SK-N-SH (cell line): ENCODE results near the gene SYTL5. TPM values are rescaled to one million over a fixed set of nuclear protein-coding genes. Genes with fewer than 3 reads are reported as not detected.
"Not testable (repeated sequence)": the region's sequence is repeated elsewhere in the genome, so short reads cannot be mapped to it uniquely, and the experiment has no call there.

Source experiments
- CTCF ChIA-PET: fragments of 300-600, 350-600 bp; formaldehyde crosslinking; extraction: SDS; loops from one replicate; lab custom pipeline; 2021; lab: Yijun Ruan, JAX
- POLR2A ChIA-PET: fragments of 350-600 bp; sonication (Branson Sonifier 250); formaldehyde crosslinking; extraction: SDS; loops from one replicate; lab custom pipeline; 2020; ENCODE audit warnings: antibody characterized with exemption, inconsistent platforms; lab: Yijun Ruan, JAX
- DNase-seq: peaks from one replicate; pipeline ENCODE4 v3.0.0; 2012
- H2AFZ ChIP-seq: fragments of 200-600 bp; sonication (generic); 2 replicates; pipeline ENCODE4 v1.8.1; 2016; ENCODE audit warnings: antibody characterized with exemption, mild to moderate bottlenecking, low read depth
- H3F3A ChIP-seq: fragments of 200-600 bp; sonication (generic); replicated peaks from 2 replicates; pipeline ENCODE3; 2016; ENCODE audit warnings: antibody characterized with exemption, mild to moderate bottlenecking; ENCODE audit not compliant: insufficient read depth
- H3K27ac ChIP-seq, 2 experiments: fragments of 200-500 bp in 1 of 2; fragments of 200-600 bp in 1 of 2; sonication (Bioruptor generic) in 1 of 2; sonication (generic), shearing (Covaris generic) in 1 of 2; 2 replicates each; pipeline versions ENCODE4 v1.5.1 to v1.6.1; 2014 to 2016; ENCODE audit warnings: low read depth in 2 of 2, inconsistent platforms in 1 of 2, low read length in 1 of 2, mild to moderate bottlenecking in 1 of 2, mixed read lengths in 1 of 2
- H3K27me3 ChIP-seq: fragments of 200-600 bp; sonication (generic), shearing (Covaris generic); 2 replicates; pipeline ENCODE4 v1.6.1; 2016; ENCODE audit warnings: mixed run types; ENCODE audit not compliant: insufficient read depth
- H3K36me3 ChIP-seq, 2 experiments: fragments of 200-500 bp in 1 of 2; fragments of 200-600 bp in 1 of 2; sonication (Bioruptor generic) in 1 of 2; sonication (generic) in 1 of 2; replicated peaks in 1 of 2; 2 replicates each; pipeline versions ENCODE3 to v1.5.1; 2014 to 2016; ENCODE audit warnings: low read length in 1 of 2, mild to moderate bottlenecking in 1 of 2; ENCODE audit not compliant: insufficient read depth in 2 of 2, control insufficient read depth in 1 of 2
- H3K4me1 ChIP-seq, 2 experiments: fragments of 200-500 bp in 1 of 2; fragments of 200-600 bp in 1 of 2; sonication (Bioruptor generic) in 1 of 2; sonication (generic), shearing (Covaris generic) in 1 of 2; 2 replicates each; pipeline versions ENCODE4 v1.5.1 to v1.6.1; 2014 to 2016; ENCODE audit warnings: low read depth in 1 of 2, low read length in 1 of 2, mixed run types in 1 of 2; ENCODE audit not compliant: insufficient read depth in 2 of 2, control insufficient read depth in 1 of 2
- H3K4me2 ChIP-seq: fragments of 200-600 bp; sonication (generic), shearing (Covaris generic); 2 replicates; pipeline ENCODE4 v1.6.1; 2017; ENCODE audit warnings: mixed run types
- H3K4me3 ChIP-seq, 2 experiments: fragments of 200-500 bp in 1 of 2; fragments of 200-600 bp in 1 of 2; sonication (Bioruptor generic) in 1 of 2; sonication (generic), shearing (Covaris generic) in 1 of 2; 2 replicates each; pipeline versions ENCODE4 v1.5.1 to v1.8.1; 2014 to 2016; ENCODE audit warnings: low read depth in 2 of 2, inconsistent platforms in 1 of 2, low read length in 1 of 2, mild to moderate bottlenecking in 1 of 2, mixed read lengths in 1 of 2, moderate library complexity in 1 of 2
- H3K79me2 ChIP-seq: fragments of 200-600 bp; sonication (generic); 2 replicates; pipeline ENCODE4 v1.8.1; 2017; ENCODE audit warnings: mild to moderate bottlenecking; ENCODE audit not compliant: insufficient read depth
- H3K9ac ChIP-seq: fragments of 200-600 bp; sonication (generic); 2 replicates; pipeline ENCODE4 v1.6.1; 2017; ENCODE audit warnings: mixed run types
- H3K9me2 ChIP-seq: fragments of 200-600 bp; sonication (generic); 2 replicates; pipeline ENCODE4 v1.6.1; 2017; ENCODE audit warnings: mixed run types
- H3K9me3 ChIP-seq: fragments of 200-600 bp; sonication (generic); 2 replicates; pipeline ENCODE4 v1.6.1; 2017; ENCODE audit warnings: mixed run types, mild to moderate bottlenecking, moderate library complexity
- H4K20me1 ChIP-seq: fragments of 200-600 bp; sonication (generic); 2 replicates; pipeline ENCODE4 v1.6.1; 2017; ENCODE audit warnings: mild to moderate bottlenecking, mixed run types; ENCODE audit not compliant: insufficient read depth
- CHD2 ChIP-seq: fragments of 150-350 bp; IDR thresholded peaks from 2 replicates; pipeline ENCODE4 v1.6.1; 2018; ENCODE audit warnings: low read length; ENCODE audit not compliant: partially characterized antibody
- EZH2phosphoT487 ChIP-seq: fragments of 200-600 bp; sonication (generic); IDR thresholded peaks from 2 replicates; pipeline ENCODE4 v1.6.1; 2017; ENCODE audit warnings: low read depth, mixed run types, mild to moderate bottlenecking, antibody characterized with exemption, moderate library complexity, borderline replicate concordance
- GATA2 ChIP-seq: sonication (generic); formaldehyde crosslinking; IDR thresholded peaks from 2 replicates; pipeline ENCODE4 v1.5.0; 2020; ENCODE audit warnings: mild to moderate bottlenecking, missing genetic modification reagents
- JUND ChIP-seq: IDR thresholded peaks from 2 replicates; pipeline ENCODE4 v1.4.0; 2012
- RCOR1 ChIP-seq: fragments of 150-350 bp; IDR thresholded peaks from 2 replicates; pipeline ENCODE4 v1.6.1; 2017; ENCODE audit warnings: antibody characterized with exemption, low read length
- YY1 ChIP-seq: IDR thresholded peaks from 2 replicates; pipeline ENCODE4 v1.4.0; 2012; ENCODE audit warnings: low read depth, mild to moderate bottlenecking
- WGBS: methylation state at CpG from one replicate; pipeline ENCODE4 v1.1.6; 2017; ENCODE audit warnings: low lambda C conversion rate; 5-methylcytosine and 5-hydroxymethylcytosine counted together
- polyA plus RNA-seq, 3 experiments: library from polyadenylated mRNA; depleted of rRNA; stranded (reverse); fragments of >200 nt; gene quantifications; 2 replicates each; pipeline ENCODE4 v1.2.3, GENCODE V29; 2012
- TF ChIP-seq, protein P1 (sequence below): IDR thresholded peaks from 2 replicates; pipeline ENCODE4; 2012
- TF ChIP-seq, protein P2 (sequence below): fragments of 200-600 bp; sonication (generic); IDR thresholded peaks from 2 replicates; pipeline ENCODE4 v1.6.1; 2017; ENCODE audit warnings: antibody characterized with exemption, mild to moderate bottlenecking, moderate library complexity
- TF ChIP-seq, protein P3 (sequence below): IDR thresholded peaks from 2 replicates; pipeline ENCODE4 v1.4.0; 2012; ENCODE audit warnings: low read depth, borderline replicate concordance

Gene SYTL5
- polyA plus RNA-seq, 1 of the 3 experiments (the other 2 are of a cell fraction) = 0.74 TPM

DNA sequence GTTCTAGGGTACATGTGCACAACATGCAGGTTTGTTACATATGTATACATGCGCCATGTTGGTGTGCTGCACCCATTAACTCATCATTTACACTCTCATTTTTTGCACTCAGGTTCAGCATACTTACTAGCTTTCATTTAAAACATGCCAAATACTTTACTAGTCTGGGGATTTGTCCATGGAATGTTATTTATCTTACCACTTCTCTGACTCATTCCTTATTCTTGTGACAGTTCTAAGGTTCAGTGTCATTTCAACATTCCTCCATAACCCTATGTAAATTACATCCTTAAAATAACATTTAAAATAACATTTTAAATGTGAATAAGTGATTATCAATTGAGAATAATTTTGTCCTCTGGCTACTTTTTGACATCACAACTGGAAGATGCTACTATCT lies 19.5 kb upstream of the SYTL5 start:
- Histone ChIP-seq H3K9me2 (no peaks in the 10 kb centered on the region), H4K20me1 (no peaks in the 10 kb centered on the region), H3K4me3 (no peak overlapping the region), H3K36me3 (no peaks in the 10 kb centered on the region), H3K27me3 (no peaks in the 10 kb centered on the region; the same call in 1 of the 2 replicates), H3K4me1 (no peaks in the 10 kb centered on the region), H3K9ac (no peak overlapping the region), H3K27ac (no peak overlapping the region), H2AFZ (no peak overlapping the region), H3K79me2 (no peaks in the 10 kb centered on the region), H3K9me3 (no peaks in the 10 kb centered on the region), H3K4me2 (no peak overlapping the region), H3F3A (no peaks in the 10 kb centered on the region)
- DNase-seq = no peak
- TF ChIP-seq CHD2 = no peak
- TF ChIP-seq YY1 = no peak
- 0 out of 2 replicates have a peak, but pooled peaks have one; percentile 9 for TF ChIP-seq JUND
- TF ChIP-seq RCOR1 = no peak
- TF ChIP-seq GATA2 (CRISPR knock-in tag) = no peak
- TF ChIP-seq EZH2phosphoT487 = no peak
- CTCF ChIA-PET = no interaction called here
- POLR2A ChIA-PET = no interaction called here
- WGBS = 29% methylated on average over 1 of the region's 1 CpG

DNA sequence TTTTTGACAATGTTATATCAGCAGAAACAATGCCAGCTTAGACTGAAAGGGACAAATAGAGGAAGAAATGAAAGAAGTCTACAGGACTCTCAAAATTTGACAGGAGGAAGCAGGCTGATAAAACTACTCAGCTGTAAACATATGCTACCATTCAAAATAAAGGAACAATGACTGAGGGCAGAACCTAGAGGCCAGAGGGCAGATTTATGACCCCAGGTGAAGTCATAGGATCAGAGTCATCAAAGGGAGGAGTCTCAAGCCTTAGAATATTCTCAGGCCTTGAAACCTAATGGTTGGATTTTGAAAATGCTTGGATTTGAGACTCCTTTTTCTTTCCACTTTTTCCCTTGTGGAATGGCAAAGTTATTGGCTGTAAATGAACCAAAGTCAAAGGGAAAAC lies 17.0 kb upstream of the SYTL5 start:
- DNase-seq = no peak
- TF ChIP-seq, protein P1, sequence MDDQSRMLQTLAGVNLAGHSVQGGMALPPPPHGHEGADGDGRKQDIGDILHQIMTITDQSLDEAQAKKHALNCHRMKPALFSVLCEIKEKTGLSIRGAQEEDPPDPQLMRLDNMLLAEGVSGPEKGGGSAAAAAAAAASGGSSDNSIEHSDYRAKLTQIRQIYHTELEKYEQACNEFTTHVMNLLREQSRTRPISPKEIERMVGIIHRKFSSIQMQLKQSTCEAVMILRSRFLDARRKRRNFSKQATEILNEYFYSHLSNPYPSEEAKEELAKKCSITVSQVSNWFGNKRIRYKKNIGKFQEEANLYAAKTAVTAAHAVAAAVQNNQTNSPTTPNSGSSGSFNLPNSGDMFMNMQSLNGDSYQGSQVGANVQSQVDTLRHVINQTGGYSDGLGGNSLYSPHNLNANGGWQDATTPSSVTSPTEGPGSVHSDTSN = no peak
- TF ChIP-seq, protein P2, sequence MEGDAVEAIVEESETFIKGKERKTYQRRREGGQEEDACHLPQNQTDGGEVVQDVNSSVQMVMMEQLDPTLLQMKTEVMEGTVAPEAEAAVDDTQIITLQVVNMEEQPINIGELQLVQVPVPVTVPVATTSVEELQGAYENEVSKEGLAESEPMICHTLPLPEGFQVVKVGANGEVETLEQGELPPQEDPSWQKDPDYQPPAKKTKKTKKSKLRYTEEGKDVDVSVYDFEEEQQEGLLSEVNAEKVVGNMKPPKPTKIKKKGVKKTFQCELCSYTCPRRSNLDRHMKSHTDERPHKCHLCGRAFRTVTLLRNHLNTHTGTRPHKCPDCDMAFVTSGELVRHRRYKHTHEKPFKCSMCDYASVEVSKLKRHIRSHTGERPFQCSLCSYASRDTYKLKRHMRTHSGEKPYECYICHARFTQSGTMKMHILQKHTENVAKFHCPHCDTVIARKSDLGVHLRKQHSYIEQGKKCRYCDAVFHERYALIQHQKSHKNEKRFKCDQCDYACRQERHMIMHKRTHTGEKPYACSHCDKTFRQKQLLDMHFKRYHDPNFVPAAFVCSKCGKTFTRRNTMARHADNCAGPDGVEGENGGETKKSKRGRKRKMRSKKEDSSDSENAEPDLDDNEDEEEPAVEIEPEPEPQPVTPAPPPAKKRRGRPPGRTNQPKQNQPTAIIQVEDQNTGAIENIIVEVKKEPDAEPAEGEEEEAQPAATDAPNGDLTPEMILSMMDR = no peak
- TF ChIP-seq, protein P3, sequence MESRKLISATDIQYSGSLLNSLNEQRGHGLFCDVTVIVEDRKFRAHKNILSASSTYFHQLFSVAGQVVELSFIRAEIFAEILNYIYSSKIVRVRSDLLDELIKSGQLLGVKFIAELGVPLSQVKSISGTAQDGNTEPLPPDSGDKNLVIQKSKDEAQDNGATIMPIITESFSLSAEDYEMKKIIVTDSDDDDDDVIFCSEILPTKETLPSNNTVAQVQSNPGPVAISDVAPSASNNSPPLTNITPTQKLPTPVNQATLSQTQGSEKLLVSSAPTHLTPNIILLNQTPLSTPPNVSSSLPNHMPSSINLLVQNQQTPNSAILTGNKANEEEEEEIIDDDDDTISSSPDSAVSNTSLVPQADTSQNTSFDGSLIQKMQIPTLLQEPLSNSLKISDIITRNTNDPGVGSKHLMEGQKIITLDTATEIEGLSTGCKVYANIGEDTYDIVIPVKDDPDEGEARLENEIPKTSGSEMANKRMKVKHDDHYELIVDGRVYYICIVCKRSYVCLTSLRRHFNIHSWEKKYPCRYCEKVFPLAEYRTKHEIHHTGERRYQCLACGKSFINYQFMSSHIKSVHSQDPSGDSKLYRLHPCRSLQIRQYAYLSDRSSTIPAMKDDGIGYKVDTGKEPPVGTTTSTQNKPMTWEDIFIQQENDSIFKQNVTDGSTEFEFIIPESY = no peak
- H3K9me2 ChIP-seq = no peaks in the 10 kb centered on the region
- ChIA-PET CTCF (no interaction called here), POLR2A (no interaction called here)
- H3K4me3 ChIP-seq = no peak overlapping the region
- peaks cover 10% of the 10 kb centered on the region; the same call in 1 of the 2 replicates for H3K27me3 ChIP-seq
- H4K20me1 ChIP-seq = no peaks in the 10 kb centered on the region
- no peaks in the 10 kb centered on the region for H3F3A ChIP-seq
- H2AFZ ChIP-seq = no peak overlapping the region
- H3K79me2 ChIP-seq = no peaks in the 10 kb centered on the region
- H3K27ac ChIP-seq = no peak overlapping the region
- H3K4me2 ChIP-seq = no peak overlapping the region
- H3K9ac ChIP-seq = no peak overlapping the region
- no peaks in the 10 kb centered on the region for H3K4me1 ChIP-seq
- no peaks in the 10 kb centered on the region for H3K36me3 ChIP-seq
- no peaks in the 10 kb centered on the region for H3K9me3 ChIP-seq

DNA sequence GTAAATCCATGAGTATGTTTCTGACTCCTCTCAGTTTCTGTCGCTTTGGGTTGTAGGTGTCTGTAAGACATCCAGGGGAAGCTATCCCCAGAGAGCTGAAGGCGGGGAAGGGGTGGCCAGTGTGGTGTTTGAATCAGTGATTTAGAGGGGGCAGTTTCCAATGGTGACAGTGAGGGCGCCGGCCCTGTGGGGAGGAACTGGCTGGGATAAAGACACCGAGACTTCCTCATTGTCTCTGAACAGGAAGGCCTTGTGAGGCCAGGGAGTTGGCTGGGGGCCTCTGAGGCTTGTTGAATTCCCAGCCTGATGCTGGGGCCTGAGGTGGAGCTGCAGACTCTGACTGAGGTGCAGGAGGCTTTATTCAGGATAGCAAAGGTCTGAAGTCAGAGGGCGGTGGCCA lies 15.1 kb upstream of the SYTL5 start:
- WGBS = 40% methylated on average over 6 of the region's 6 CpGs
- H3K9ac ChIP-seq, H3K36me3 ChIP-seq, H3K9me2 ChIP-seq, H3K4me1 ChIP-seq, H3K9me3 ChIP-seq, H3F3A ChIP-seq, DNase-seq, H3K27ac ChIP-seq, H4K20me1 ChIP-seq, H3K4me2 ChIP-seq, POLR2A ChIA-PET, H3K79me2 ChIP-seq, H2AFZ ChIP-seq, H3K4me3 ChIP-seq: not testable (repeated sequence)
- H3K27me3 ChIP-seq = peaks cover 12% of the 10 kb centered on the region; the same call in 1 of the 2 replicates
- CTCF ChIA-PET = interaction anchor here (1.5 kb wide), 1 partner anchor 9 kb away, joined by 5 read pairs; no protein-coding TSS in a partner anchor
